Embryonic facial prominence (tissue), 1 donor: ENCODE measurements around the gene SST.

Experiments
- DNase-seq: peaks from one replicate; pipeline ENCODE4 v3.0.0-alpha.2; 2016; ENCODE audit errors: extremely low spot score

SST gene

GRCh38 chr3:187669675-187670504 lies at the start of gene SST:
Gene SST (minus strand): TSS chr3:187670394. CDS start chr3:187670291, 103 bp downstream.
- no peak for DNase-seq

- DNase-seq: no peak
Measured at GRCh38 chr3:187719628-187720336, 49.6 kb upstream of the SST start.

- DNase-seq: no peak
Measured at GRCh38 chr3:187718802-187719201, 48.6 kb upstream of the SST start.

- no peak for DNase-seq
Measured at GRCh38 chr3:187717572-187717971, 47.4 kb upstream of the SST start.

- no peak for DNase-seq
Measured at GRCh38 chr3:187714404-187714979, 44.3 kb upstream of the SST start.

- no peak for DNase-seq
Measured at GRCh38 chr3:187713504-187713903, 43.3 kb upstream of the SST start.

- no peak for DNase-seq
Measured at GRCh38 chr3:187709155-187709554, 39.0 kb upstream of the SST start.

GRCh38 chr3:187708696-187709095 lies 38.5 kb upstream of the SST start:
- DNase-seq: no peak

- DNase-seq: no peak
Measured at GRCh38 chr3:187706971-187707370, 36.8 kb upstream of the SST start.

- DNase-seq: no peak
Measured at GRCh38 chr3:187705164-187705563, 35.0 kb upstream of the SST start.

- DNase-seq: no peak
Measured at GRCh38 chr3:187702507-187703033, 32.4 kb upstream of the SST start, which contains the start of gene RTP2. Gene RTP2 (minus strand): TSS chr3:187702557. CDS start chr3:187702128, 429 bp downstream.

GRCh38 chr3:187700249-187700648 lies 30.1 kb upstream of the SST start:
- no peak for DNase-seq

GRCh38 chr3:187698499-187699399 lies 28.6 kb upstream of the SST start:
- no peak for DNase-seq

- no peak for DNase-seq
Measured at GRCh38 chr3:187696021-187696420, 25.8 kb upstream of the SST start.

GRCh38 chr3:187695449-187695848 lies 25.3 kb upstream of the SST start:
- no peak for DNase-seq

GRCh38 chr3:187694801-187695200 lies 24.6 kb upstream of the SST start:
- no peak for DNase-seq

- no peak for DNase-seq
Measured at GRCh38 chr3:187693431-187693830, 23.2 kb upstream of the SST start.

GRCh38 chr3:187689984-187690383 lies 19.8 kb upstream of the SST start:
- no peak for DNase-seq

GRCh38 chr3:187686621-187687273 lies 16.6 kb upstream of the SST start:
- DNase-seq: no peak

- no peak for DNase-seq
Measured at GRCh38 chr3:187685948-187686347, 15.8 kb upstream of the SST start.

GRCh38 chr3:187684880-187685279 lies 14.7 kb upstream of the SST start:
- DNase-seq: no peak
